GM23338 (cell line): ENCODE results near the gene ANXA6. TPM values are rescaled to one million over a fixed set of nuclear protein-coding genes. Genes with fewer than 3 reads are reported as not detected.
A peak's percentile ranks its signal among the peaks of the same experiment; 100 is the strongest.

Experiments
- ATAC-seq: fragments of 200-7000 bp; cut with Tn5 transposase; 3 replicates; pipeline ENCODE4 v1.9.1; 2020
- DNase-seq: peaks from one replicate; pipeline ENCODE4 v3.0.0-alpha.2; 2015; ENCODE audit warnings: low spot score
- H2AFZ ChIP-seq: fragments of 200-600 bp; sonication (generic); 2 replicates; pipeline ENCODE4 v1.8.0; 2016; ENCODE audit warnings: antibody characterized with exemption, mild to moderate bottlenecking, moderate library complexity
- H3F3A ChIP-seq: fragments of 200-600 bp; sonication (generic); replicated peaks from 2 replicates; pipeline ENCODE4 v1.8.0; 2017; ENCODE audit warnings: antibody characterized with exemption, mixed run types, low read depth
- H3K27ac ChIP-seq: fragments of 200-600 bp; sonication (generic); 2 replicates; pipeline ENCODE4 v1.6.1; 2016; ENCODE audit warnings: low read depth
- H3K27me3 ChIP-seq: fragments of 200-600 bp; sonication (generic); 2 replicates; pipeline ENCODE4 v1.8.0; 2016; ENCODE audit warnings: mild to moderate bottlenecking, mixed run types, moderate library complexity; ENCODE audit not compliant: insufficient read depth
- H3K36me3 ChIP-seq: fragments of 200-600 bp; sonication (generic); 2 replicates; pipeline ENCODE4 v1.8.0; 2016; ENCODE audit warnings: mild to moderate bottlenecking; ENCODE audit not compliant: insufficient read depth
- H3K4me1 ChIP-seq: fragments of 200-600 bp; sonication (generic); 2 replicates; pipeline ENCODE4 v1.8.0; 2016; ENCODE audit warnings: mild to moderate bottlenecking, moderate library complexity; ENCODE audit not compliant: insufficient read depth
- H3K4me2 ChIP-seq: fragments of 200-600 bp; sonication (generic); 2 replicates; pipeline ENCODE4 v1.7.1; 2017; ENCODE audit warnings: mixed run types
- H3K4me3 ChIP-seq: fragments of 200-600 bp; sonication (generic); 2 replicates; pipeline ENCODE4 v1.6.1; 2016; ENCODE audit warnings: mixed run types
- H3K79me2 ChIP-seq: fragments of 200-600 bp; sonication (generic); replicated peaks from 2 replicates; pipeline ENCODE4 v1.8.0; 2017; ENCODE audit warnings: mild to moderate bottlenecking; ENCODE audit not compliant: insufficient read depth
- H3K9me2 ChIP-seq: fragments of 200-600 bp; sonication (generic); 2 replicates; pipeline ENCODE4 v1.8.0; 2017; ENCODE audit not compliant: insufficient read depth
- H4K20me1 ChIP-seq: fragments of 200-600 bp; sonication (generic); replicated peaks from 2 replicates; pipeline ENCODE4 v1.8.0; 2017; ENCODE audit warnings: mild to moderate bottlenecking; ENCODE audit not compliant: insufficient read depth
- H3K27ac Mint-ChIP-seq: 2 replicates; pipeline ENCODE4 v1.8.0; 2020; ENCODE audit warnings: inconsistent platforms, mild to moderate bottlenecking, moderate library complexity, mixed read lengths
- H3K27me3 Mint-ChIP-seq: 3 replicates; pipeline ENCODE4 v1.8.0; 2022; ENCODE audit warnings: low read depth, mild to moderate bottlenecking, moderate library complexity, mixed read lengths, inconsistent platforms; ENCODE audit not compliant: insufficient read depth, poor library complexity
- H3K36me3 Mint-ChIP-seq: 3 replicates; pipeline ENCODE4 v1.8.0; 2021; ENCODE audit warnings: low read depth, mild to moderate bottlenecking, inconsistent platforms, moderate library complexity, mixed read lengths
- H3K4me1 Mint-ChIP-seq: 3 replicates; pipeline ENCODE4 v1.8.0; 2020; ENCODE audit warnings: mild to moderate bottlenecking, inconsistent platforms, mixed read lengths
- H3K4me3 Mint-ChIP-seq: 3 replicates; pipeline ENCODE4 v1.8.0; 2021; ENCODE audit warnings: moderate library complexity, mild to moderate bottlenecking, inconsistent platforms, mixed read lengths
- H3K9me3 Mint-ChIP-seq: 3 replicates; pipeline ENCODE4 v1.8.0; 2020; ENCODE audit warnings: moderate library complexity, mild to moderate bottlenecking, inconsistent platforms, mixed read lengths
- CREB1 ChIP-seq: fragments of 250-450 bp; sonication (Bioruptor Pico); IDR thresholded peaks from 2 replicates; pipeline ENCODE4 v1.5.0; 2020; ENCODE audit warnings: low read depth, mild to moderate bottlenecking, moderate library complexity
- CTCF ChIP-seq, 2 experiments: fragments of 200-600 bp in 1 of 2; sonication (generic) in 1 of 2; conservative IDR thresholded peaks; 2 replicates each; pipeline versions ENCODE4 v1.5.1 to v1.6.1; 2016 to 2017; ENCODE audit warnings: antibody characterized with exemption in 2 of 2, low read depth in 2 of 2, mild to moderate bottlenecking in 2 of 2, moderate library complexity in 1 of 2
- ETS1 ChIP-seq: IDR thresholded peaks from 2 replicates; pipeline ENCODE4 v1.6.1; 2016; ENCODE audit warnings: antibody characterized with exemption
- EZH2 ChIP-seq: fragments of 200-600 bp; sonication (generic); IDR thresholded peaks from one replicate; pipeline ENCODE4 v1.8.0; 2017; ENCODE audit warnings: antibody characterized with exemption, mild to moderate bottlenecking, low read depth; ENCODE audit not compliant: unreplicated experiment
- EZH2phosphoT487 ChIP-seq: fragments of 200-600 bp; sonication (generic); IDR thresholded peaks from one replicate; pipeline ENCODE4 v1.8.1; 2018; ENCODE audit warnings: antibody characterized with exemption; ENCODE audit not compliant: unreplicated experiment
- JUNB ChIP-seq: IDR thresholded peaks from one replicate; pipeline ENCODE4 v1.6.1; 2016; ENCODE audit warnings: antibody characterized with exemption; ENCODE audit not compliant: unreplicated experiment
- NANOG ChIP-seq: IDR thresholded peaks from 2 replicates; pipeline ENCODE4 v1.6.1; 2016; ENCODE audit warnings: antibody characterized with exemption, borderline replicate concordance
- POLR2AphosphoS5 ChIP-seq: IDR thresholded peaks from 2 replicates; pipeline ENCODE4 v1.6.1; 2016; ENCODE audit warnings: antibody characterized with exemption, low read depth
- REST ChIP-seq: IDR thresholded peaks from one replicate; pipeline ENCODE4 v1.6.1; 2018; ENCODE audit warnings: antibody characterized with exemption; ENCODE audit not compliant: unreplicated experiment
- STAT1 ChIP-seq: IDR thresholded peaks from one replicate; pipeline ENCODE4 v1.6.1; 2016; ENCODE audit warnings: antibody characterized with exemption; ENCODE audit not compliant: unreplicated experiment
- ZNF114 ChIP-seq: fragments of 250-450 bp; sonication (Bioruptor Pico); IDR thresholded peaks from 2 replicates; pipeline ENCODE4 v1.5.0; 2020; ENCODE audit warnings: mild to moderate bottlenecking, moderate library complexity
- ZNF331 ChIP-seq: fragments of 250-450 bp; sonication (Bioruptor Pico); IDR thresholded peaks from 2 replicates; pipeline ENCODE4 v1.5.0; 2020; ENCODE audit warnings: low read depth, mild to moderate bottlenecking, moderate library complexity
- ZNF462 ChIP-seq: fragments of 250-450 bp; sonication (Bioruptor Pico); IDR thresholded peaks from 2 replicates; pipeline ENCODE4 v1.5.0; 2020; ENCODE audit warnings: mild to moderate bottlenecking, moderate library complexity
- polyA plus RNA-seq: library from polyadenylated mRNA; unstranded; fragments of >200 nt; fragmentation: Nextera tagmentation; extraction: Ambion mirVana; gene quantifications from 2 replicates; pipeline ENCODE4 v1.2.1, GENCODE V29; 2016
- total RNA-seq: library from RNA; depleted of rRNA; stranded (reverse); fragments of >200 nt; shearing (Covaris generic); gene quantifications from 2 replicates; pipeline ENCODE4 v1.2.3, GENCODE V29; 2014

The ANXA6 gene
- total and polyA plus RNA-seq, 2 experiments from 2014 or later = 26.5 to 110 TPM

GRCh38 chr5:151067632-151068432 lies 89.7 kb downstream of the ANXA6 start:
- H2AFZ ChIP-seq = no peak overlapping the region
- peaks cover 5% of the 10 kb centered on the region; the same call in 1 of the 2 replicates for H3K79me2 ChIP-seq
- no peak for DNase-seq
- H4K20me1 ChIP-seq = no peaks in the 10 kb centered on the region; the same call in 1 of the 2 replicates
- peaks cover 6% of the 10 kb centered on the region for H3K27me3 Mint-ChIP-seq
- peaks cover 15% of the 10 kb centered on the region for H3K4me1 Mint-ChIP-seq
- peaks cover 8% of the 10 kb centered on the region; the same call in 2 of the 3 replicates for H3K36me3 Mint-ChIP-seq
- H3F3A ChIP-seq = no peaks in the 10 kb centered on the region
- no peak overlapping the region for H3K4me2 ChIP-seq
- no peak overlapping the region for H3K4me3 Mint-ChIP-seq
- H3K27ac ChIP-seq = no peak overlapping the region
- no peak for TF ChIP-seq EZH2phosphoT487
- no peak for TF ChIP-seq POLR2AphosphoS5
- TF ChIP-seq JUNB = no peak
- TF ChIP-seq CTCF (conservative IDR thresholded peaks at IDR 0.05; ENCODE audit: low read depth in 2 of 2) = no peak
- TF ChIP-seq REST = no peak
- TF ChIP-seq EZH2 = no peak
- TF ChIP-seq STAT1 = no peak
- no peak for TF ChIP-seq CREB1
- TF ChIP-seq ZNF114 (CRISPR knock-in tag) = no peak
- TF ChIP-seq ZNF331 = no peak
- no peak for TF ChIP-seq NANOG
- TF ChIP-seq ZNF462 = no peak
- TF ChIP-seq ETS1 = no peak
- no peak for ATAC-seq
- no peaks in the 10 kb centered on the region for H3K9me2 ChIP-seq
- no peak overlapping the region for H3K4me3 ChIP-seq
- no peaks in the 10 kb centered on the region for H3K27me3 ChIP-seq
- H3K27ac Mint-ChIP-seq = peak overlapping the region; percentile 57
- H3K9me3 Mint-ChIP-seq = no peaks in the 10 kb centered on the region
- H3K36me3 ChIP-seq = no peaks in the 10 kb centered on the region
- no peaks in the 10 kb centered on the region for H3K4me1 ChIP-seq
